NT2/D1 (cell line): Measurements from ENCODE around the gene PIK3CB.

Experiments used
- SUZ12 ChIP-seq: IDR thresholded peaks from 2 replicates; pipeline ENCODE4 v1.6.1; 2011; ENCODE audit not compliant: insufficient read length, insufficient read depth; ENCODE audit errors: extremely low read depth
- YY1 ChIP-seq: IDR thresholded peaks from 2 replicates; pipeline ENCODE4 v1.6.1; 2011; ENCODE audit not compliant: insufficient read length, insufficient read depth

- no peak for TF ChIP-seq SUZ12
- no peak for TF ChIP-seq YY1
Observed at GRCh38 chr3:138862924-138863775, 28.4 kb upstream of the PIK3CB start.
